H1 (cell line): ENCODE measurements around the gene C5orf22. TPM values are rescaled to one million over a fixed set of nuclear protein-coding genes. Genes with fewer than 3 reads are reported as not detected.

Source experiments
- CTCF ChIA-PET: fragments of 300-600 bp; sonication (Branson Sonifier 250); formaldehyde crosslinking; loops from one replicate; lab custom pipeline; 2021; ENCODE audit not compliant: partially characterized antibody; lab: Charles Lee
- POLR2A ChIA-PET: fragments of 300-600 bp; sonication (Branson Sonifier 250); formaldehyde crosslinking; loops from one replicate; lab custom pipeline; 2021; ENCODE audit warnings: inconsistent platforms; ENCODE audit not compliant: partially characterized antibody; lab: Charles Lee
- DNase-seq, 2 experiments: peaks; one replicate each; pipeline versions ENCODE4 v3.0.0 to v3.0.0-alpha.2; 2010 to 2022; ENCODE audit warnings: low spot score in 2 of 2, low read depth in 1 of 2, mixed read lengths in 1 of 2
- FAIRE-seq: peaks from 2 replicates; lab custom pipeline; 2011; peaks lifted over from hg19 to GRCh38; lab: Jason Lieb, UNC
- H2AFZ ChIP-seq: 2 replicates; pipeline ENCODE4 v1.8.1; 2012; ENCODE audit warnings: low read length, inconsistent platforms
- H2AK5ac ChIP-seq: 2 replicates; pipeline ENCODE4 v1.6.1; 2013; ENCODE audit warnings: low read depth, low read length
- H2BK120ac ChIP-seq: replicated peaks from 2 replicates; pipeline ENCODE3; 2013; ENCODE audit warnings: low read depth, low read length, inconsistent platforms
- H2BK12ac ChIP-seq: 2 replicates; pipeline ENCODE4 v1.6.1; 2013; ENCODE audit warnings: low read depth, low read length
- H2BK15ac ChIP-seq: 2 replicates; pipeline ENCODE4 v1.6.1; 2013; ENCODE audit warnings: low read length
- H2BK20ac ChIP-seq: 2 replicates; pipeline ENCODE4 v1.6.1; 2013; ENCODE audit warnings: low read length
- H2BK5ac ChIP-seq: 2 replicates; pipeline ENCODE4 v1.6.1; 2013; ENCODE audit warnings: low read depth, low read length
- H3K14ac ChIP-seq: 2 replicates; pipeline ENCODE4 v1.6.1; 2013; ENCODE audit warnings: inconsistent platforms; ENCODE audit not compliant: insufficient read length
- H3K18ac ChIP-seq: 2 replicates; pipeline ENCODE4 v1.6.1; 2013; ENCODE audit warnings: low read length; ENCODE audit errors: extremely low read depth
- H3K23ac ChIP-seq: 2 replicates; pipeline ENCODE4 v1.6.1; 2013; ENCODE audit warnings: inconsistent platforms; ENCODE audit not compliant: insufficient read length
- H3K23me2 ChIP-seq: 2 replicates; pipeline ENCODE4 v1.6.1; 2013; ENCODE audit warnings: low read depth, low read length
- H3K27ac ChIP-seq: 2 replicates; pipeline ENCODE4 v1.6.1; 2011; ENCODE audit warnings: low read depth, low read length, inconsistent platforms
- H3K27me3 ChIP-seq, 4 experiments: replicated peaks in 1 of 4; 1 replicate in 1 of 4; 2 replicates in 3 of 4; pipeline versions ENCODE4 v1.6.1 to v1.8.1; 2011 to 2013; ENCODE audit warnings: low read length in 3 of 4, mild to moderate bottlenecking in 3 of 4, inconsistent platforms in 2 of 4, mixed read lengths in 2 of 4, moderate library complexity in 1 of 4; ENCODE audit not compliant: control insufficient read depth in 3 of 4, insufficient read depth in 3 of 4; ENCODE audit errors: extremely low read depth in 1 of 4
- H3K36me3 ChIP-seq, 4 experiments: 2 replicates each; pipeline versions ENCODE4 v1.6.1 to v1.8.1; 2011 to 2013; ENCODE audit warnings: mild to moderate bottlenecking in 4 of 4, low read length in 3 of 4, moderate library complexity in 2 of 4, control low read depth in 1 of 4, inconsistent platforms in 1 of 4; ENCODE audit not compliant: insufficient read depth in 4 of 4, control insufficient read depth in 2 of 4
- H3K4ac ChIP-seq: replicated peaks from 2 replicates; pipeline ENCODE3; 2013; ENCODE audit warnings: low read length, low read depth, mixed read lengths, inconsistent platforms; ENCODE audit not compliant: insufficient read length
- H3K4me1 ChIP-seq, 4 experiments: replicated peaks in 1 of 4; 1 replicate in 1 of 4; 2 replicates in 3 of 4; pipeline versions ENCODE4 v1.6.1 to v1.8.1; 2011 to 2013; ENCODE audit warnings: low read length in 3 of 4, inconsistent platforms in 2 of 4, mixed read lengths in 1 of 4; ENCODE audit not compliant: insufficient read depth in 4 of 4, control insufficient read depth in 3 of 4
- H3K4me2 ChIP-seq, 2 experiments: 2 replicates each; pipeline versions ENCODE4 v1.6.1 to v1.8.1; 2011 to 2013; ENCODE audit warnings: low read depth in 2 of 2, low read length in 2 of 2, control low read depth in 1 of 2, inconsistent platforms in 1 of 2, mild to moderate bottlenecking in 1 of 2; ENCODE audit not compliant: insufficient read depth in 1 of 2
- H3K4me3 ChIP-seq, 4 experiments: fragments of 200-600, 300-600 bp in 1 of 4; sonication (generic), shearing (Covaris generic), sonication (Bioruptor Twin) in 1 of 4; 2 replicates each; pipeline versions ENCODE4 v1.5.1 to v1.8.1; 2011 to 2016; ENCODE audit warnings: low read length in 4 of 4, low read depth in 3 of 4, control low read depth in 2 of 4, inconsistent platforms in 2 of 4, mild to moderate bottlenecking in 2 of 4, mixed read lengths in 1 of 4, moderate library complexity in 1 of 4; ENCODE audit not compliant: insufficient read depth in 2 of 4; ENCODE audit errors: extremely low read depth in 1 of 4
- H3K56ac ChIP-seq: replicated peaks from 2 replicates; pipeline ENCODE3; 2013; ENCODE audit warnings: low read depth, mild to moderate bottlenecking, mixed read lengths, low read length, inconsistent platforms; ENCODE audit not compliant: insufficient read length
- H3K79me1 ChIP-seq: 2 replicates; pipeline ENCODE4 v1.6.1; 2013; ENCODE audit warnings: low read depth, low read length, control low read depth
- H3K79me2 ChIP-seq, 2 experiments: 2 replicates each; pipeline versions ENCODE4 v1.6.1 to v1.8.1; 2012 to 2013; ENCODE audit warnings: low read length in 2 of 2, mild to moderate bottlenecking in 2 of 2, inconsistent platforms in 1 of 2; ENCODE audit not compliant: insufficient read depth in 2 of 2, control insufficient read depth in 1 of 2
- H3K9ac ChIP-seq, 4 experiments: replicated peaks in 1 of 4; 1 replicate in 1 of 4; 2 replicates in 3 of 4; pipeline versions ENCODE4 v1.6.1 to v1.8.1; 2011 to 2013; ENCODE audit warnings: low read depth in 3 of 4, low read length in 3 of 4, control low read depth in 2 of 4, mild to moderate bottlenecking in 2 of 4, moderate library complexity in 2 of 4, inconsistent platforms in 1 of 4; ENCODE audit errors: extremely low read depth in 1 of 4
- H3K9me3 ChIP-seq, 2 experiments: 2 replicates each; pipeline versions ENCODE4 v1.6.1 to v1.8.1; 2012 to 2013; ENCODE audit warnings: mild to moderate bottlenecking in 2 of 2, moderate library complexity in 2 of 2, control low read depth in 1 of 2, inconsistent platforms in 1 of 2, low read depth in 1 of 2, low read length in 1 of 2, mixed read lengths in 1 of 2; ENCODE audit not compliant: insufficient read depth in 2 of 2
- H4K20me1 ChIP-seq, 2 experiments: replicated peaks in 1 of 2; 2 replicates each; pipeline versions ENCODE3 to v1.8.1; 2011 to 2013; ENCODE audit warnings: inconsistent platforms in 2 of 2, low read length in 2 of 2, mild to moderate bottlenecking in 1 of 2; ENCODE audit not compliant: insufficient read depth in 2 of 2, control insufficient read depth in 1 of 2
- H4K5ac ChIP-seq: 2 replicates; pipeline ENCODE4 v1.6.1; 2013; ENCODE audit warnings: low read length, low read depth, mixed read lengths, inconsistent platforms; ENCODE audit not compliant: insufficient read length
- H4K8ac ChIP-seq: 2 replicates; pipeline ENCODE4 v1.8.0; 2013; ENCODE audit warnings: mild to moderate bottlenecking, moderate library complexity, low read length, inconsistent platforms; ENCODE audit not compliant: insufficient read depth; ENCODE audit errors: extremely low read depth
- H4K91ac ChIP-seq: replicated peaks from 2 replicates; pipeline ENCODE3; 2013; ENCODE audit warnings: low read length, mixed read lengths, inconsistent platforms; ENCODE audit not compliant: insufficient read length
- CHD2 ChIP-seq: IDR thresholded peaks from 2 replicates; pipeline ENCODE4 v1.6.1; 2012; ENCODE audit warnings: low read length, improper control_type of control experiment
- E2F6 ChIP-seq: IDR thresholded peaks from 2 replicates; pipeline ENCODE4 v1.6.1; 2012; ENCODE audit warnings: inconsistent platforms
- EP300 ChIP-seq, 2 experiments: IDR thresholded peaks; 1 replicate in 1 of 2; 2 replicates in 1 of 2; pipeline ENCODE4 v1.6.1; 2011 to 2012; ENCODE audit warnings: low read depth in 2 of 2, low read length in 2 of 2, mild to moderate bottlenecking in 2 of 2, borderline replicate concordance in 1 of 2, inconsistent platforms in 1 of 2, moderate library complexity in 1 of 2
- EZH2 ChIP-seq: fragments of 200-600 bp; sonication (generic); IDR thresholded peaks from 2 replicates; pipeline ENCODE4 v1.7.1; 2012; ENCODE audit warnings: low read depth, mild to moderate bottlenecking, moderate library complexity, low read length, inconsistent platforms; ENCODE audit not compliant: severe bottlenecking
- JUND ChIP-seq: IDR thresholded peaks from 2 replicates; pipeline ENCODE4 v1.6.1; 2011; ENCODE audit warnings: mild to moderate bottlenecking, improper control_type of control experiment, low read length
- KDM4A ChIP-seq: IDR thresholded peaks from one replicate; pipeline ENCODE4 v1.7.1; 2012; ENCODE audit warnings: low read depth, mild to moderate bottlenecking, moderate library complexity, low read length, inconsistent platforms; ENCODE audit not compliant: severe bottlenecking
- MAFK ChIP-seq: IDR thresholded peaks from 2 replicates; pipeline ENCODE4 v1.6.1; 2012; ENCODE audit warnings: low read depth, mild to moderate bottlenecking, improper control_type of control experiment, low read length
- NANOG ChIP-seq: IDR thresholded peaks from 2 replicates; pipeline ENCODE4 v1.6.1; 2011; ENCODE audit warnings: low read length, low read depth, mild to moderate bottlenecking, inconsistent platforms; ENCODE audit not compliant: insufficient read depth, poor library complexity, severe bottlenecking
- SIN3A ChIP-seq, 2 experiments: IDR thresholded peaks in 1 of 2; conservative IDR thresholded peaks in 1 of 2; 2 replicates each; pipeline ENCODE4 v1.6.1; 2011 to 2012; ENCODE audit warnings: low read length in 2 of 2, improper control_type of control experiment in 1 of 2, low read depth in 1 of 2, mild to moderate bottlenecking in 1 of 2
- SIRT6 ChIP-seq: IDR thresholded peaks from one replicate; pipeline ENCODE4 v1.7.1; 2012; ENCODE audit warnings: low read length, inconsistent platforms
- SP4 ChIP-seq: IDR thresholded peaks from 2 replicates; pipeline ENCODE4 v1.6.1; 2012; ENCODE audit warnings: low read length, inconsistent platforms
- YY1 ChIP-seq: IDR thresholded peaks from 2 replicates; pipeline ENCODE4 v1.6.1; 2011; ENCODE audit warnings: low read depth, mild to moderate bottlenecking, low read length
- WGBS, 2 experiments: shearing (Covaris generic) in 1 of 2; methylation state at CpG; one replicate each; pipeline versions ENCODE4 v1.1.6 to v1.1.7; 2013 to 2015; ENCODE audit warnings: low lambda C conversion rate in 2 of 2, mixed read lengths in 2 of 2, inconsistent platforms in 1 of 2, low coverage in 1 of 2, missing lambda C conversion rate in 1 of 2; ENCODE audit not compliant: insufficient replicate concordance in 2 of 2, insufficient coverage in 1 of 2, insufficient read length in 1 of 2; ENCODE audit errors: extremely low coverage in 1 of 2, missing lambda C conversion rate in 1 of 2; 5-methylcytosine and 5-hydroxymethylcytosine counted together
- polyA plus RNA-seq, 7 experiments: library from polyadenylated mRNA; depleted of rRNA in 3 of 7; stranded (reverse) in 5 of 7; unstranded in 2 of 7; fragments of >200 nt in 5 of 7; fragments of 200-250 nt in 2 of 7; gene quantifications; 1 replicate in 5 of 7; 2 replicates in 1 of 7; 4 replicates in 1 of 7; pipeline versions ENCODE4 v1.2.1 to v1.2.3, GENCODE V29; 2011 to 2013; ENCODE audit warnings: missing spikeins in 2 of 7, mixed read lengths in 2 of 7
- total RNA-seq: library from RNA; stranded (reverse); fragmentation: NEBNext Ultra II Directional; extraction: Animal tissue kit (Norgen Biotek cat#: 25700); gene quantifications from 2 replicates; pipeline ENCODE4 v1.2.1, GENCODE V29; 2021
- TF ChIP-seq, protein P1 (sequence below): IDR thresholded peaks from 2 replicates; pipeline ENCODE4 v1.6.1; 2012; ENCODE audit warnings: inconsistent platforms

C5orf22 gene
- total and polyA plus RNA-seq, 2 of the 8 experiments (the other 6 are each of a cell fraction or from before 2014, with no cell fraction given) = 19.6 to 36.2 TPM

DNA sequence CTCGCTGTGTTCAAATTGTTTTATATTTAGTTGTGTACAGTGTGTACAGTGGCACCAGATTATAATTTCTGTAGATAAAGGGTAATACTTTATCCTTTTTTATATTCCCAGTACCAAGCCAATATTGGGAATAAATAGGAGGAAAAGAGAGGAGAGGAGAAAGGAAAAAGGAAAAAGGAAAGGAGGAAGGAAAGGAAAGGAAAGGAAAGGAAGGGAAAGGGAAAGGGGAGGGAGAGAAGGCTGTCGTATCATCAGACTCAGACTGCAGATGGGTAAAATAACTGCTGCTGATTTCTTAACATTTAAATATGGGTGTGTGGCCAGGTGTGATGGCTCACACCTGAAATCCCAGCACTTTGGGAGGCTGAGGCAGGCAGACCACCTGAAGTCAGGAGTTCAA lies 51.0 kb downstream of the C5orf22 start:
- Histone ChIP-seq H3K4me3 (no peak overlapping the region), H3K79me1 (no peaks in the 10 kb centered on the region), H4K5ac (no peak overlapping the region), H2BK12ac (no peak overlapping the region), H3K4me2 (no peak overlapping the region), H4K8ac (no peak overlapping the region), H3K14ac (no peak overlapping the region), H3K23ac (no peak overlapping the region), H3K9me3 (no peaks in the 10 kb centered on the region), H2BK15ac (no peak overlapping the region), H2BK120ac (no peak overlapping the region), H3K18ac (no peak overlapping the region), H3K23me2 (no peaks in the 10 kb centered on the region; the same call in 1 of the 2 replicates), H2BK5ac (no peak overlapping the region), H3K9ac (no peak overlapping the region), H3K36me3 (no peaks in the 10 kb centered on the region), H3K56ac (no peak overlapping the region), H2BK20ac (no peak overlapping the region), H4K91ac (no peak overlapping the region), H2AFZ (no peak overlapping the region), H3K4me1 (peaks cover 0 to 3% (median 0%) of the 10 kb centered on the region in 4 experiments; a peak in 4 of 7 replicates), H2AK5ac (no peak overlapping the region), H3K4ac (no peak overlapping the region), H3K27me3 (no peaks in the 10 kb centered on the region), H3K79me2 (no peaks in the 10 kb centered on the region), H4K20me1 (no peaks in the 10 kb centered on the region), H3K27ac (no peak overlapping the region)
- WGBS, 2 experiments = 85% methylated on average over 2 of the region's 2 CpGs; no CpG with 5 or more reads in 1 of the 2 experiments
- no peak for FAIRE-seq
- ChIA-PET CTCF (interaction anchor here (0.7 to 1.9 kb wide), 8 partner anchors 13 to 242 kb away, joined by 3 to 15 read pairs (median 4); no protein-coding TSS in a partner anchor), POLR2A (no interaction called here)
- no peak for DNase-seq
- TF ChIP-seq YY1 (no peak), JUND (no peak), EZH2 (no peak), NANOG (no peak), MAFK (no peak), SIN3A (conservative IDR thresholded peaks at IDR 0.05 in 1 of 2, IDR thresholded peaks at IDR 0.05 in 1 of 2; ENCODE audit: low read depth in 1 of 2, low read length in 2 of 2) (no peak), E2F6 (no peak), CHD2 (no peak), SIRT6 (no peak), SP4 (no peak), EP300 (IDR thresholded peaks at IDR 0.05; ENCODE audit: borderline replicate concordance in 1 of 2, low read depth in 2 of 2, low read length in 2 of 2) (no peak), KDM4A (no peak)
- TF ChIP-seq, protein P1, sequence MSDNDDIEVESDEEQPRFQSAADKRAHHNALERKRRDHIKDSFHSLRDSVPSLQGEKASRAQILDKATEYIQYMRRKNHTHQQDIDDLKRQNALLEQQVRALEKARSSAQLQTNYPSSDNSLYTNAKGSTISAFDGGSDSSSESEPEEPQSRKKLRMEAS = no peak
